ENCODE results near the gene PLEKHG3.

The PLEKHG3 gene

DNA sequence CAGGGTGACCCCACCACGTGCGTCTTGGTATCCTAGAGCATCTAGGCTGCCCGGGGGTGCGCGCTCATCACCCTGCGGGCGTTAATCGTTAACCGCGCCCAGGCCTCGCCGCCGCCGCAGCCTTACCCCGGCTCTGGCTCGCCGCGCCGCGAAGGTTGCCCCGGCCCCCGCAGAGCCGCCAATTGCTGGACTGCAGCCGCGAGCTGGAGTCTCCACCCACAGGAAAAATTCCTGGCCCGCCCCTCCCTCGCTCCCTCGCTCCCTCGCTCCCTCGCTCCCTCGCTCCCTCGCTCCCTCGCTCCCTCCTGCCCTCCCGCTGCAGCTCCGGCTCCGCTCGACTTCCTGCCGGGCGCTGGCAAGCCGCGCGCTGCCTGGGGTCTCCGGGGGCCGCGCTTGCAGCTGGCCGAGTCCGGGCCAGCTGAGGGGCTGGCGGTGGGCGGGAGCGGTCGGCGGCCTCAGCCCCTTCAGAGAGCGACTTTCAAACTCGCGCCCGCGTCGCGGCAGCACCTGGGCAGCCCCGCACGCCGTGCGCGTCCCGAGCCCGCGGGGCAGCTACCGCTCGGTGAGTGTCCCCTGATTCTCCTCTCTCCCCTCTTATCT is at the start of gene PLEKHG3:
Gene PLEKHG3, plus strand, starts transcription at position 282 of the 600 bp plus-strand sequence. CDS start 23,208 bp downstream, outside the sequence.
- no peaks in the 10 kb centered on the region for H4K20me1 ChIP-seq (ENCODE audit: insufficient read depth, low read length, poor library complexity, severe bottlenecking)
- peaks cover 54% of the 10 kb centered on the region for H3K4me1 ChIP-seq (ENCODE audit: insufficient read depth, low read length, poor library complexity, severe bottlenecking)
- no peaks in the 10 kb centered on the region for H3K9me3 ChIP-seq (ENCODE audit: insufficient read depth, low read depth, low read length)
- no peaks in the 10 kb centered on the region for H3K36me3 ChIP-seq (ENCODE audit: insufficient read depth, low read length)
- no peaks in the 10 kb centered on the region for H3K9me2 ChIP-seq (replicated peaks; ENCODE audit: low read depth, low read length)
- peaks cover 10% of the 10 kb centered on the region; the same call in 1 of the 2 replicates for H3F3A ChIP-seq (ENCODE audit: low read depth)
- peak within 1 kb of the TSS; percentile 96 for H3K4me2 ChIP-seq (ENCODE audit: low read depth, low read length, poor library complexity, severe bottlenecking)
- H3K9ac ChIP-seq (ENCODE audit: low read depth, low read length, poor library complexity, severe bottlenecking): peak within 1 kb of the TSS; percentile 89
- no peaks in the 10 kb centered on the region for H3K27me3 ChIP-seq (ENCODE audit: insufficient read depth, low read length, poor library complexity, severe bottlenecking)
- peak within 1 kb of the TSS; percentile 83 for H2AFZ ChIP-seq (ENCODE audit: low read length)
- peaks cover 39% of the 10 kb centered on the region for H3K79me2 ChIP-seq (ENCODE audit: insufficient read depth, low read length)
- TF ChIP-seq, protein P1, sequence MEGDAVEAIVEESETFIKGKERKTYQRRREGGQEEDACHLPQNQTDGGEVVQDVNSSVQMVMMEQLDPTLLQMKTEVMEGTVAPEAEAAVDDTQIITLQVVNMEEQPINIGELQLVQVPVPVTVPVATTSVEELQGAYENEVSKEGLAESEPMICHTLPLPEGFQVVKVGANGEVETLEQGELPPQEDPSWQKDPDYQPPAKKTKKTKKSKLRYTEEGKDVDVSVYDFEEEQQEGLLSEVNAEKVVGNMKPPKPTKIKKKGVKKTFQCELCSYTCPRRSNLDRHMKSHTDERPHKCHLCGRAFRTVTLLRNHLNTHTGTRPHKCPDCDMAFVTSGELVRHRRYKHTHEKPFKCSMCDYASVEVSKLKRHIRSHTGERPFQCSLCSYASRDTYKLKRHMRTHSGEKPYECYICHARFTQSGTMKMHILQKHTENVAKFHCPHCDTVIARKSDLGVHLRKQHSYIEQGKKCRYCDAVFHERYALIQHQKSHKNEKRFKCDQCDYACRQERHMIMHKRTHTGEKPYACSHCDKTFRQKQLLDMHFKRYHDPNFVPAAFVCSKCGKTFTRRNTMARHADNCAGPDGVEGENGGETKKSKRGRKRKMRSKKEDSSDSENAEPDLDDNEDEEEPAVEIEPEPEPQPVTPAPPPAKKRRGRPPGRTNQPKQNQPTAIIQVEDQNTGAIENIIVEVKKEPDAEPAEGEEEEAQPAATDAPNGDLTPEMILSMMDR (conservative IDR thresholded peaks at IDR 0.05; ENCODE audit: low read length): no peak
- peak within 1 kb of the TSS; percentile 76 for H3K4me3 ChIP-seq (ENCODE audit: low read length, poor library complexity, severe bottlenecking)

DNA sequence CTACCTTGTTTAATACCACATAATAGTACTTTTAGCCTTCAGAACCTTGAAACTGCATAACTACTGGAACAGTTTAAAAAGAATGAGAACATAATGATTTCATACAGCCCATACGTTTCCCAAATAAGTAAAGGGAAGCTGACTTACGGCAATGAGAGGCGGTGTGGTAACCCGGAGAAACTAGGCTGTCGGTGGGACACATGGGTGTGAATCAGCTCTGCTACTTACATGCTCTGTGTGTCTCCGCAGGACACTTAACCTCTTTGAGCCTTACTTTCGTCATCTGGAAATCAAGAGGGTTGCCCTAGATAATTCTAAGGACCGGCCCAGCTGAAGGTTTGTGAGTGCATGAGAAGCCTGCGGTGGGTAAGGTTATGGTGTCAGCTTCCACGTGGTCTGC is 49.3 kb upstream of the PLEKHG3 start:
- no peaks in the 10 kb centered on the region for H3K79me2 ChIP-seq (ENCODE audit: insufficient read depth, low read length)
- H3K9me2 ChIP-seq (replicated peaks; ENCODE audit: low read depth, low read length): no peaks in the 10 kb centered on the region
- H3K9me3 ChIP-seq (ENCODE audit: insufficient read depth, low read depth, low read length): no peaks in the 10 kb centered on the region
- H3F3A ChIP-seq (ENCODE audit: low read depth): no peaks in the 10 kb centered on the region
- no peak overlapping the region for H3K4me3 ChIP-seq (ENCODE audit: low read length, poor library complexity, severe bottlenecking)
- no peaks in the 10 kb centered on the region for H3K36me3 ChIP-seq (ENCODE audit: insufficient read depth, low read length)
- H3K4me2 ChIP-seq (ENCODE audit: low read depth, low read length, poor library complexity, severe bottlenecking): no peak overlapping the region
- TF ChIP-seq, protein P1 (conservative IDR thresholded peaks at IDR 0.05; ENCODE audit: low read length): no peak
- no peaks in the 10 kb centered on the region for H4K20me1 ChIP-seq (ENCODE audit: insufficient read depth, low read length, poor library complexity, severe bottlenecking)
- H3K4me1 ChIP-seq (ENCODE audit: insufficient read depth, low read length, poor library complexity, severe bottlenecking): no peaks in the 10 kb centered on the region
- H3K27me3 ChIP-seq (ENCODE audit: insufficient read depth, low read length, poor library complexity, severe bottlenecking): no peaks in the 10 kb centered on the region
- H2AFZ ChIP-seq (ENCODE audit: low read length): no peak overlapping the region
- no peak overlapping the region for H3K9ac ChIP-seq (ENCODE audit: low read depth, low read length, poor library complexity, severe bottlenecking)

DNA sequence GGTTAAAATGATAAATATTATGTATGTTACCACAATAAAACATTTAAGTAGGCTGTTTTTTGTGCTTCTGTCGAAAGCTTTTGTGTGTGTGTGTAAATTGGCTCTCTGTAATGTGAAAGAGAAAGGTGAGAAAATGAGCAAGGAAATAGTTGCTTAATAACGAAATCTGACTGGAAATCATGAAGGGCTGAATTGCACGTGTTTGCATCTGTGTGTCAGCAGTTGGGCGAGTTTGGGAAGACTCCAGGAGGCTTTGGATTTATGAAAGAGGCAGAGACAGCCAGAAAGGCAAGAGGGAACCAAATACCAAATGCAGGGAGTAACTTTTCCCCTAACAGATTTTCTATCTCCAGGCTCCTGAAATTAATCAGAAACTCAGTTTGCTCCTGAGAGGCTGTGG is 47.2 kb upstream of the PLEKHG3 start:
- TF ChIP-seq, protein P1 (conservative IDR thresholded peaks at IDR 0.05; ENCODE audit: low read length): no peak
- Histone ChIP-seq H3K9ac (ENCODE audit: low read depth, low read length, poor library complexity, severe bottlenecking) (no peak overlapping the region), H4K20me1 (ENCODE audit: insufficient read depth, low read length, poor library complexity, severe bottlenecking) (no peaks in the 10 kb centered on the region), H3K27me3 (ENCODE audit: insufficient read depth, low read length, poor library complexity, severe bottlenecking) (no peaks in the 10 kb centered on the region), H3F3A (ENCODE audit: low read depth) (no peaks in the 10 kb centered on the region), H3K4me1 (ENCODE audit: insufficient read depth, low read length, poor library complexity, severe bottlenecking) (no peaks in the 10 kb centered on the region), H2AFZ (ENCODE audit: low read length) (no peak overlapping the region), H3K36me3 (ENCODE audit: insufficient read depth, low read length) (no peaks in the 10 kb centered on the region), H3K79me2 (ENCODE audit: insufficient read depth, low read length) (no peaks in the 10 kb centered on the region), H3K9me3 (ENCODE audit: insufficient read depth, low read depth, low read length) (no peaks in the 10 kb centered on the region), H3K9me2 (replicated peaks; ENCODE audit: low read depth, low read length) (no peaks in the 10 kb centered on the region), H3K4me3 (ENCODE audit: low read length, poor library complexity, severe bottlenecking) (no peak overlapping the region), H3K4me2 (ENCODE audit: low read depth, low read length, poor library complexity, severe bottlenecking) (no peak overlapping the region)

All from Loucy (cell line).